SK-N-SH (cell line): ENCODE measurements around the gene RNF212B. TPM values are rescaled to one million over a fixed set of nuclear protein-coding genes. Genes with fewer than 3 reads are reported as not detected.

Experiments
- CTCF ChIA-PET: fragments of 300-600, 350-600 bp; formaldehyde crosslinking; extraction: SDS; loops from one replicate; lab custom pipeline; 2021; lab: Yijun Ruan, JAX
- POLR2A ChIA-PET: fragments of 350-600 bp; sonication (Branson Sonifier 250); formaldehyde crosslinking; extraction: SDS; loops from one replicate; lab custom pipeline; 2020; ENCODE audit warnings: antibody characterized with exemption, inconsistent platforms; lab: Yijun Ruan, JAX
- DNase-seq: peaks from one replicate; pipeline ENCODE4 v3.0.0; 2012
- H2AFZ ChIP-seq: fragments of 200-600 bp; sonication (generic); 2 replicates; pipeline ENCODE4 v1.8.1; 2016; ENCODE audit warnings: antibody characterized with exemption, mild to moderate bottlenecking, low read depth
- H3F3A ChIP-seq: fragments of 200-600 bp; sonication (generic); replicated peaks from 2 replicates; pipeline ENCODE3; 2016; ENCODE audit warnings: antibody characterized with exemption, mild to moderate bottlenecking; ENCODE audit not compliant: insufficient read depth
- H3K27ac ChIP-seq, 2 experiments: fragments of 200-500 bp in 1 of 2; fragments of 200-600 bp in 1 of 2; sonication (Bioruptor generic) in 1 of 2; sonication (generic), shearing (Covaris generic) in 1 of 2; 2 replicates each; pipeline versions ENCODE4 v1.5.1 to v1.6.1; 2014 to 2016; ENCODE audit warnings: low read depth in 2 of 2, inconsistent platforms in 1 of 2, low read length in 1 of 2, mild to moderate bottlenecking in 1 of 2, mixed read lengths in 1 of 2
- H3K27me3 ChIP-seq: fragments of 200-600 bp; sonication (generic), shearing (Covaris generic); 2 replicates; pipeline ENCODE4 v1.6.1; 2016; ENCODE audit warnings: mixed run types; ENCODE audit not compliant: insufficient read depth
- H3K36me3 ChIP-seq, 2 experiments: fragments of 200-500 bp in 1 of 2; fragments of 200-600 bp in 1 of 2; sonication (Bioruptor generic) in 1 of 2; sonication (generic) in 1 of 2; replicated peaks in 1 of 2; 2 replicates each; pipeline versions ENCODE3 to v1.5.1; 2014 to 2016; ENCODE audit warnings: low read length in 1 of 2, mild to moderate bottlenecking in 1 of 2; ENCODE audit not compliant: insufficient read depth in 2 of 2, control insufficient read depth in 1 of 2
- H3K4me1 ChIP-seq, 2 experiments: fragments of 200-500 bp in 1 of 2; fragments of 200-600 bp in 1 of 2; sonication (Bioruptor generic) in 1 of 2; sonication (generic), shearing (Covaris generic) in 1 of 2; 2 replicates each; pipeline versions ENCODE4 v1.5.1 to v1.6.1; 2014 to 2016; ENCODE audit warnings: low read depth in 1 of 2, low read length in 1 of 2, mixed run types in 1 of 2; ENCODE audit not compliant: insufficient read depth in 2 of 2, control insufficient read depth in 1 of 2
- H3K4me2 ChIP-seq: fragments of 200-600 bp; sonication (generic), shearing (Covaris generic); 2 replicates; pipeline ENCODE4 v1.6.1; 2017; ENCODE audit warnings: mixed run types
- H3K4me3 ChIP-seq, 2 experiments: fragments of 200-500 bp in 1 of 2; fragments of 200-600 bp in 1 of 2; sonication (Bioruptor generic) in 1 of 2; sonication (generic), shearing (Covaris generic) in 1 of 2; 2 replicates each; pipeline versions ENCODE4 v1.5.1 to v1.8.1; 2014 to 2016; ENCODE audit warnings: low read depth in 2 of 2, inconsistent platforms in 1 of 2, low read length in 1 of 2, mild to moderate bottlenecking in 1 of 2, mixed read lengths in 1 of 2, moderate library complexity in 1 of 2
- H3K79me2 ChIP-seq: fragments of 200-600 bp; sonication (generic); 2 replicates; pipeline ENCODE4 v1.8.1; 2017; ENCODE audit warnings: mild to moderate bottlenecking; ENCODE audit not compliant: insufficient read depth
- H3K9ac ChIP-seq: fragments of 200-600 bp; sonication (generic); 2 replicates; pipeline ENCODE4 v1.6.1; 2017; ENCODE audit warnings: mixed run types
- H3K9me2 ChIP-seq: fragments of 200-600 bp; sonication (generic); 2 replicates; pipeline ENCODE4 v1.6.1; 2017; ENCODE audit warnings: mixed run types
- H3K9me3 ChIP-seq: fragments of 200-600 bp; sonication (generic); 2 replicates; pipeline ENCODE4 v1.6.1; 2017; ENCODE audit warnings: mixed run types, mild to moderate bottlenecking, moderate library complexity
- H4K20me1 ChIP-seq: fragments of 200-600 bp; sonication (generic); 2 replicates; pipeline ENCODE4 v1.6.1; 2017; ENCODE audit warnings: mild to moderate bottlenecking, mixed run types; ENCODE audit not compliant: insufficient read depth
- ELF1 ChIP-seq: IDR thresholded peaks from 2 replicates; pipeline ENCODE4 v1.4.0; 2012
- FOXJ3 ChIP-seq: sonication (generic); formaldehyde crosslinking; IDR thresholded peaks from 2 replicates; pipeline ENCODE4 v1.5.1; 2020; ENCODE audit warnings: mild to moderate bottlenecking, missing genetic modification reagents
- FOXM1 ChIP-seq: IDR thresholded peaks from 2 replicates; pipeline ENCODE4 v1.4.0; 2012; ENCODE audit warnings: low read depth, mild to moderate bottlenecking
- JUND ChIP-seq: IDR thresholded peaks from 2 replicates; pipeline ENCODE4 v1.4.0; 2012
- NRF1 ChIP-seq: IDR thresholded peaks from 2 replicates; pipeline ENCODE4 v1.6.1; 2012; ENCODE audit warnings: low read depth, mild to moderate bottlenecking, low read length
- PBX3 ChIP-seq: IDR thresholded peaks from 2 replicates; pipeline ENCODE4; 2012
- POLR2AphosphoS5 ChIP-seq: IDR thresholded peaks from 2 replicates; pipeline ENCODE4 v1.6.1; 2012; ENCODE audit warnings: low read depth, low read length
- REST ChIP-seq: IDR thresholded peaks from 2 replicates; pipeline ENCODE4 v1.6.1; 2012; ENCODE audit warnings: mild to moderate bottlenecking, low read depth, low read length, moderate library complexity
- SMC3 ChIP-seq: IDR thresholded peaks from 2 replicates; pipeline ENCODE4 v1.6.1; 2012; ENCODE audit warnings: low read depth, low read length, improper control_type of control experiment
- TAF1 ChIP-seq: IDR thresholded peaks from 2 replicates; pipeline ENCODE4 v1.6.1; 2012; ENCODE audit warnings: low read depth, mild to moderate bottlenecking, low read length, moderate library complexity, borderline replicate concordance
- TCF12 ChIP-seq: IDR thresholded peaks from 2 replicates; pipeline ENCODE4 v1.4.0; 2012
- TEAD4 ChIP-seq: IDR thresholded peaks from 2 replicates; pipeline ENCODE4 v1.4.0; 2012; ENCODE audit warnings: mild to moderate bottlenecking, borderline replicate concordance; ENCODE audit not compliant: insufficient read depth
- YY1 ChIP-seq: IDR thresholded peaks from 2 replicates; pipeline ENCODE4 v1.4.0; 2012; ENCODE audit warnings: low read depth, mild to moderate bottlenecking
- WGBS: methylation state at CpG from one replicate; pipeline ENCODE4 v1.1.6; 2017; ENCODE audit warnings: low lambda C conversion rate; 5-methylcytosine and 5-hydroxymethylcytosine counted together
- polyA plus RNA-seq, 3 experiments: library from polyadenylated mRNA; depleted of rRNA; stranded (reverse); fragments of >200 nt; gene quantifications; 2 replicates each; pipeline ENCODE4 v1.2.3, GENCODE V29; 2012
- TF ChIP-seq, protein P1 (sequence below): fragments of 200-600 bp; sonication (generic); IDR thresholded peaks from 2 replicates; pipeline ENCODE4 v1.6.1; 2017; ENCODE audit warnings: antibody characterized with exemption, mild to moderate bottlenecking, moderate library complexity
- TF ChIP-seq, protein P2 (sequence below): IDR thresholded peaks from 2 replicates; pipeline ENCODE4 v1.4.0; 2012; ENCODE audit warnings: low read depth
- TF ChIP-seq, protein P3 (sequence below): IDR thresholded peaks from 2 replicates; pipeline ENCODE4 v1.4.0; 2012; ENCODE audit warnings: low read depth, borderline replicate concordance

The RNF212B gene
- polyA plus RNA-seq, 1 of the 3 experiments (the other 2 are of a cell fraction): not detected

DNA sequence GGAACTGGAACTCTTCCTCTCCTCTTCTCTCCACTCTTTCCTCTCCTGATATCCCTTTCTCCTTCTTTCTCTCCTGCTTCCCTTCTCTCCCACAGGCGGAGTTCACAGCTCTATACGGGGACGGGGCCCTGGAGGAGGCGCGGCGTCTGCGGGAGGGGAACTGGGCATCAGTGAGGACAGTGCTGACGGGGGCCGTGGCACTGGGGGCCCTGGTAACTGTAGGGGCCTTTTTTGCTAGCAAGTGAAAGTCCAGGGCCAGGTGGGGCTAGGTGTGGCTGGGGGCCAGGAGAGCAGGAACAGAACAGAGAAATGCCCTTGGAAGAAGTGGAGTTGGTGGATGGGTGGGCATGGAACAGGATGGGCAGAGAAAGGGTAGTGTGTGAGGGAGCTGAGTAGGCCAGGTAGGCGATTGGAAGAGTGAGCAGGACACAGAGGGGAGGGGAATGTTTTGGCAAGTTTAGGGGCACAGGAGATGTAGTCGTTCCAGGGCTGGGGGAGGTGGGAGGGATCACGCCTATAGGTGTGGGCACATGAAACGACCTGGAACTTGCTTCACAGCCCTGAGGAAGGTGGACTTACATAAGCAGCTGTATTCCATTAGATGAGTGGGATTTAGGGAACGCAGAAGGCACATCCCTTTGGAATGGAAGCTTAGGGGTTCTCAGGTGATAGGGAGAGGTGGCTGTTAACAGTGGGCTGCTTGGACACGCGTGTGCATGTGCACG, 71.1 kb downstream of the RNF212B start:
- H3K27me3 ChIP-seq: no peaks in the 10 kb centered on the region
- POLR2A ChIA-PET: interaction anchor here (3.9 kb wide), 1 partner anchor 13 kb away, joined by 34 read pairs; the partner anchor contains the start of gene PABPN1
- peaks cover 17% of the 10 kb centered on the region for H4K20me1 ChIP-seq
- TF ChIP-seq PBX3 (no peak), TEAD4 (no peak)
- peaks cover 18% of the 10 kb centered on the region for H3F3A ChIP-seq
- peaks cover 38 to 39% of the 10 kb centered on the region in 2 experiments for H3K36me3 ChIP-seq
- 95% methylated on average over 16 of the region's 17 CpGs for WGBS
- H3K9me2 ChIP-seq: no peaks in the 10 kb centered on the region
- no peak overlapping the region for H3K27ac ChIP-seq
- no peak for DNase-seq
- peaks cover 67% of the 10 kb centered on the region for H3K79me2 ChIP-seq
- no peak overlapping the region for H2AFZ ChIP-seq
- H3K9ac ChIP-seq: no peak overlapping the region; the same call in 1 of the 2 replicates
- peak overlapping the region; percentile 96 for H3K4me2 ChIP-seq
- peaks cover 13 to 29% of the 10 kb centered on the region in 2 experiments for H3K4me1 ChIP-seq
- CTCF ChIA-PET: interaction anchor here (0.9 to 1.1 kb wide), 2 partner anchors 12 to 214 kb away, joined by 3 read pairs; no protein-coding TSS in a partner anchor
- H3K4me3 ChIP-seq: no peak overlapping the region
- no peaks in the 10 kb centered on the region for H3K9me3 ChIP-seq

GRCh38 chr14:23310546-23310945, 72.8 kb downstream of the RNF212B start:
- ChIA-PET POLR2A (interaction anchor here (1.1 to 1.6 kb wide), 2 partner anchors 9 to 10 kb away, joined by 3 to 7 read pairs; no protein-coding TSS in a partner anchor), CTCF (interaction anchor here (0.5 to 1.8 kb wide), 7 partner anchors 8 to 72 kb away, joined by 3 to 4 read pairs (median 3); partner anchors contain the start of genes PABPN1 and PPP1R3E)
- Histone ChIP-seq H3K4me2 (no peak overlapping the region), H3K9me3 (no peaks in the 10 kb centered on the region), H3K36me3 (peaks cover 41 to 46% of the 10 kb centered on the region in 2 experiments), H3K9me2 (no peaks in the 10 kb centered on the region), H3K4me1 (peaks cover 13 to 29% of the 10 kb centered on the region in 2 experiments), H3K27ac (no peak overlapping the region), H3F3A (peaks cover 25% of the 10 kb centered on the region), H3K4me3 (no peak overlapping the region), H2AFZ (no peak overlapping the region), H3K9ac (no peak overlapping the region), H4K20me1 (peaks cover 17% of the 10 kb centered on the region), H3K79me2 (peaks cover 73% of the 10 kb centered on the region), H3K27me3 (no peaks in the 10 kb centered on the region)
- no peak for DNase-seq
- 63% methylated on average over 1 of the region's 1 CpG for WGBS
- TF ChIP-seq NRF1: no peak
- no peak for TF ChIP-seq JUND
- TF ChIP-seq, protein P1, sequence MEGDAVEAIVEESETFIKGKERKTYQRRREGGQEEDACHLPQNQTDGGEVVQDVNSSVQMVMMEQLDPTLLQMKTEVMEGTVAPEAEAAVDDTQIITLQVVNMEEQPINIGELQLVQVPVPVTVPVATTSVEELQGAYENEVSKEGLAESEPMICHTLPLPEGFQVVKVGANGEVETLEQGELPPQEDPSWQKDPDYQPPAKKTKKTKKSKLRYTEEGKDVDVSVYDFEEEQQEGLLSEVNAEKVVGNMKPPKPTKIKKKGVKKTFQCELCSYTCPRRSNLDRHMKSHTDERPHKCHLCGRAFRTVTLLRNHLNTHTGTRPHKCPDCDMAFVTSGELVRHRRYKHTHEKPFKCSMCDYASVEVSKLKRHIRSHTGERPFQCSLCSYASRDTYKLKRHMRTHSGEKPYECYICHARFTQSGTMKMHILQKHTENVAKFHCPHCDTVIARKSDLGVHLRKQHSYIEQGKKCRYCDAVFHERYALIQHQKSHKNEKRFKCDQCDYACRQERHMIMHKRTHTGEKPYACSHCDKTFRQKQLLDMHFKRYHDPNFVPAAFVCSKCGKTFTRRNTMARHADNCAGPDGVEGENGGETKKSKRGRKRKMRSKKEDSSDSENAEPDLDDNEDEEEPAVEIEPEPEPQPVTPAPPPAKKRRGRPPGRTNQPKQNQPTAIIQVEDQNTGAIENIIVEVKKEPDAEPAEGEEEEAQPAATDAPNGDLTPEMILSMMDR: no peak
- TF ChIP-seq FOXM1: no peak
- TF ChIP-seq SMC3: no peak
- no peak for TF ChIP-seq PBX3
- TF ChIP-seq TCF12: no peak
- no peak for TF ChIP-seq TAF1
- no peak for TF ChIP-seq YY1
- no peak for TF ChIP-seq ELF1
- TF ChIP-seq TEAD4: no peak
- TF ChIP-seq, protein P2, sequence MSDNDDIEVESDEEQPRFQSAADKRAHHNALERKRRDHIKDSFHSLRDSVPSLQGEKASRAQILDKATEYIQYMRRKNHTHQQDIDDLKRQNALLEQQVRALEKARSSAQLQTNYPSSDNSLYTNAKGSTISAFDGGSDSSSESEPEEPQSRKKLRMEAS: no peak
- no peak for TF ChIP-seq FOXJ3
- TF ChIP-seq, protein P3, sequence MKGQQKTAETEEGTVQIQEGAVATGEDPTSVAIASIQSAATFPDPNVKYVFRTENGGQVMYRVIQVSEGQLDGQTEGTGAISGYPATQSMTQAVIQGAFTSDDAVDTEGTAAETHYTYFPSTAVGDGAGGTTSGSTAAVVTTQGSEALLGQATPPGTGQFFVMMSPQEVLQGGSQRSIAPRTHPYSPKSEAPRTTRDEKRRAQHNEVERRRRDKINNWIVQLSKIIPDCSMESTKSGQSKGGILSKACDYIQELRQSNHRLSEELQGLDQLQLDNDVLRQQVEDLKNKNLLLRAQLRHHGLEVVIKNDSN: no peak
- TF ChIP-seq REST: no peak
- TF ChIP-seq POLR2AphosphoS5: no peak
